Neural progenitor cell (in vitro differentiated cells): ENCODE data around the gene GSTO2.

Source experiments
- EZH2 ChIP-seq: fragments of 200-600 bp; sonication (generic); IDR thresholded peaks from 2 replicates; pipeline ENCODE4 v1.6.1; 2017; ENCODE audit warnings: antibody characterized with exemption, mild to moderate bottlenecking, moderate library complexity
- TF ChIP-seq, protein P1 (sequence below): fragments of 200-600 bp; sonication (generic); IDR thresholded peaks from 2 replicates; pipeline ENCODE4 v1.5.1; 2017; ENCODE audit warnings: antibody characterized with exemption, mild to moderate bottlenecking

DNA sequence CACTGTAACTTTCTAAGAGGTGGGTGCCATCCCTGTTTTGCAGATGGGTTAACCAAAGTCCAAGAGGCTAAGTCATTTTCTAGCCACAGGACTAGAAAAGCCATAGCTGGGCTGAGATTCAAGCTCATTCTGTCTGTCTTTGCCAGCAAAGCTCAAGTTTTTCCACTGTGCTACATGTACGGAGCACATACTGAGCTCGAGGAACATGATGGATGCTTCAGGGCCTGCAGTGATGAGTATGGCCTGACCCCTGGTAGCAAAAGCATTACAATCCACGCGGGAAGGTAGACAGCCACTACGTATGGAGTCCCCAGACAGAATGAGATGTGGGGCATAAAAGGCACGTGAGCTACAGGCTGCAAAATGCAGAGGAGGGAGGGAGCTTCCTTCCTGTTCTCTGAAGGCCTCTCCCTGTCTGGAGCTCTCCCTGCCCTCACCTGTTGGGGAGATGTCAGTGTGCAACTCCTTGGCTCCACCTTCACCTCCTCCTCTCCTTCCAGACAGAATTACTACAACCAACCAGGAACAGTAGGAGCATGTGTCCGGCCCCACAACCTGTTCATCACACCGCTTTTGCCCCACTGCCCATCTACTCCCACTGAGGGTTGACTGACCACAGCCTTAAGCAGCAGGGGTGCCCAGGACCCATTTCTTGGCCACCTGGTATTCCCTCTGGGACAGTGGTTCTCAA, 52.9 kb downstream of the GSTO2 start:
- TF ChIP-seq, protein P1, sequence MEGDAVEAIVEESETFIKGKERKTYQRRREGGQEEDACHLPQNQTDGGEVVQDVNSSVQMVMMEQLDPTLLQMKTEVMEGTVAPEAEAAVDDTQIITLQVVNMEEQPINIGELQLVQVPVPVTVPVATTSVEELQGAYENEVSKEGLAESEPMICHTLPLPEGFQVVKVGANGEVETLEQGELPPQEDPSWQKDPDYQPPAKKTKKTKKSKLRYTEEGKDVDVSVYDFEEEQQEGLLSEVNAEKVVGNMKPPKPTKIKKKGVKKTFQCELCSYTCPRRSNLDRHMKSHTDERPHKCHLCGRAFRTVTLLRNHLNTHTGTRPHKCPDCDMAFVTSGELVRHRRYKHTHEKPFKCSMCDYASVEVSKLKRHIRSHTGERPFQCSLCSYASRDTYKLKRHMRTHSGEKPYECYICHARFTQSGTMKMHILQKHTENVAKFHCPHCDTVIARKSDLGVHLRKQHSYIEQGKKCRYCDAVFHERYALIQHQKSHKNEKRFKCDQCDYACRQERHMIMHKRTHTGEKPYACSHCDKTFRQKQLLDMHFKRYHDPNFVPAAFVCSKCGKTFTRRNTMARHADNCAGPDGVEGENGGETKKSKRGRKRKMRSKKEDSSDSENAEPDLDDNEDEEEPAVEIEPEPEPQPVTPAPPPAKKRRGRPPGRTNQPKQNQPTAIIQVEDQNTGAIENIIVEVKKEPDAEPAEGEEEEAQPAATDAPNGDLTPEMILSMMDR: no peak
- no peak for TF ChIP-seq EZH2
